ENCODE measurements around the gene HOMEZ. TPM values are rescaled to one million over a fixed set of nuclear protein-coding genes. Genes with fewer than 3 reads are reported as not detected.
A peak's percentile ranks its signal among the peaks of the same experiment; 100 is the strongest.

The HOMEZ gene
- total RNA-seq, 1 donor from 2014 or later, result 7.3 TPM

GRCh38 chr14:23310546-23310945 is 24.6 kb upstream of the HOMEZ start:
- H3K27me3 ChIP-seq, result no peaks in the 10 kb centered on the region
- no peak overlapping the region for H3K27ac ChIP-seq
- H3K9me3 ChIP-seq, result no peaks in the 10 kb centered on the region
- intact Hi-C loops (cut with DNase I), result no loop called here
- TF ChIP-seq CTCF (IDR thresholded peaks at IDR 0.05), result no peak
- DNase-seq (ENCODE audit: low spot score in 2 of 2), result no peak
- H3K4me1 ChIP-seq, result peaks cover 19 to 20% of the 10 kb centered on the region in 2 donors
- peaks cover 13 to 32% of the 10 kb centered on the region in 2 donors for H3K36me3 ChIP-seq
- no peak overlapping the region for H3K4me3 ChIP-seq

- H3K27ac ChIP-seq, result peak overlapping the region in 1 of 2 donors; percentile 17
- H3K4me3 ChIP-seq, result no peak overlapping the region
- no peaks in the 10 kb centered on the region for H3K27me3 ChIP-seq
- intact Hi-C loops (cut with DNase I), result loop anchor here (10.0 kb wide), 3 partner anchors 384 to 836 kb away; partner anchors contain the start of genes EMC9, MMP14, PRMT5 and PSME2
- peak in 1 of 2 donors; percentile 47 for DNase-seq (ENCODE audit: low spot score in 2 of 2)
- H3K4me1 ChIP-seq, result peaks cover 19 to 20% of the 10 kb centered on the region in 2 donors
- peaks cover 10 to 32% of the 10 kb centered on the region in 2 donors for H3K36me3 ChIP-seq
- no peak for TF ChIP-seq CTCF (IDR thresholded peaks at IDR 0.05)
- no peaks in the 10 kb centered on the region for H3K9me3 ChIP-seq
Measured at GRCh38 chr14:23308721-23309445, 23.0 kb upstream of the HOMEZ start.

GRCh38 chr14:23307687-23308644 is 22.0 kb upstream of the HOMEZ start:
- Histone ChIP-seq H3K4me3 (peak overlapping the region; percentile 75 to 82), H3K27ac (peak overlapping the region; percentile 92 to 96), H3K36me3 (peaks cover 10 to 32% of the 10 kb centered on the region in 2 donors), H3K27me3 (no peaks in the 10 kb centered on the region), H3K9me3 (no peaks in the 10 kb centered on the region), H3K4me1 (peaks cover 19 to 20% of the 10 kb centered on the region in 2 donors)
- no peak for TF ChIP-seq CTCF (IDR thresholded peaks at IDR 0.05)
- intact Hi-C loops (cut with DNase I), result loop anchor here (10.0 kb wide), 3 partner anchors 383 to 837 kb away; partner anchors contain the start of genes EMC9, MMP14, PRMT5 and PSME2
- DNase-seq (ENCODE audit: low spot score in 2 of 2), result peak in 1 of 2 donors; percentile 63

GRCh38 chr14:23307146-23307530 is 21.2 kb upstream of the HOMEZ start:
- intact Hi-C loops (cut with DNase I), result loop anchor here (10.0 kb wide), 3 partner anchors 382 to 838 kb away; partner anchors contain the start of genes EMC9, MMP14, PRMT5 and PSME2
- no peaks in the 10 kb centered on the region for H3K27me3 ChIP-seq
- peaks cover 19 to 20% of the 10 kb centered on the region in 2 donors for H3K4me1 ChIP-seq
- no peak for DNase-seq (ENCODE audit: low spot score in 2 of 2)
- H3K36me3 ChIP-seq, result peaks cover 10 to 32% of the 10 kb centered on the region in 2 donors
- no peak for TF ChIP-seq CTCF (IDR thresholded peaks at IDR 0.05)
- H3K9me3 ChIP-seq, result no peaks in the 10 kb centered on the region
- H3K4me3 ChIP-seq, result peak overlapping the region; percentile 75 to 82
- H3K27ac ChIP-seq, result peak overlapping the region; percentile 92 to 96

GRCh38 chr14:23306412-23307145 is 20.6 kb upstream of the HOMEZ start, which contains the start of gene BCL2L2:
TSS of gene BCL2L2 (plus strand) at chr14:23306833. CDS start at chr14:23307768, 935 bp downstream.
- intact Hi-C loops (cut with DNase I), result loop anchor here (1.0 to 10.0 kb wide), 4 partner anchors 14 to 838 kb away; partner anchors contain the start of genes EMC9, MMP14, PRMT5 and PSME2
- Histone ChIP-seq H3K4me3 (peak within 1 kb of the TSS; percentile 75 to 82), H3K27me3 (no peaks in the 10 kb centered on the region), H3K4me1 (peaks cover 19 to 23% of the 10 kb centered on the region in 2 donors), H3K36me3 (peaks cover 10 to 32% of the 10 kb centered on the region in 2 donors), H3K27ac (peak within 1 kb of the TSS; percentile 92 to 96), H3K9me3 (no peaks in the 10 kb centered on the region)
- peak; percentile 70 to 97 for DNase-seq (ENCODE audit: low spot score in 2 of 2)
- no peak for TF ChIP-seq CTCF (IDR thresholded peaks at IDR 0.05)

Data from ascending aorta (tissue), 2 donors.